GM19025 (cell line): ENCODE results near the gene NEK1.
"Not testable (repeated sequence)": the region's sequence is repeated elsewhere in the genome, so short reads cannot be mapped to it uniquely, and the experiment has no call there.

Source experiments
- ATAC-seq: cut with Tn5 transposase; IDR thresholded peaks from one replicate; pipeline ENCODE4 v1.9.1; 2021; ENCODE audit warnings: mild to moderate bottlenecking, low read depth, moderate library complexity; ENCODE audit not compliant: unreplicated experiment

The NEK1 gene

GRCh38 chr4:169437299-169438047, 174.9 kb downstream of the NEK1 start:
- peak; percentile 87 for ATAC-seq

- no peak for ATAC-seq
Measured at GRCh38 chr4:169436734-169437133, 175.6 kb downstream of the NEK1 start.

GRCh38 chr4:169428376-169428775, 184.0 kb downstream of the NEK1 start:
- no peak for ATAC-seq

GRCh38 chr4:169427727-169428126, 184.7 kb downstream of the NEK1 start:
- not testable (repeated sequence) for ATAC-seq

- ATAC-seq: no peak
Measured at GRCh38 chr4:169420291-169420690, 192.1 kb downstream of the NEK1 start.

GRCh38 chr4:169418846-169419245, 193.5 kb downstream of the NEK1 start:
- no peak for ATAC-seq

GRCh38 chr4:169417629-169418282, 194.6 kb downstream of the NEK1 start:
- no peak for ATAC-seq

GRCh38 chr4:169416997-169417396, 195.4 kb downstream of the NEK1 start:
- no peak for ATAC-seq

GRCh38 chr4:169416461-169416860, 195.9 kb downstream of the NEK1 start:
- ATAC-seq: no peak

- no peak for ATAC-seq
Measured at GRCh38 chr4:169414913-169415312, 197.5 kb downstream of the NEK1 start.

GRCh38 chr4:169412046-169412445, 200.3 kb downstream of the NEK1 start:
- no peak for ATAC-seq

GRCh38 chr4:169410839-169411770, 201.3 kb downstream of the NEK1 start:
- ATAC-seq: peak; percentile 99

- ATAC-seq: no peak
Measured at GRCh38 chr4:169407217-169407845, 205.1 kb downstream of the NEK1 start.

- no peak for ATAC-seq
Measured at GRCh38 chr4:169404960-169405359, 207.4 kb downstream of the NEK1 start.

GRCh38 chr4:169400832-169401231, 211.6 kb downstream of the NEK1 start:
- no peak for ATAC-seq

GRCh38 chr4:169399976-169400767, 212.2 kb downstream of the NEK1 start:
- no peak for ATAC-seq

- no peak for ATAC-seq
Measured at GRCh38 chr4:169398316-169398715, 214.1 kb downstream of the NEK1 start.

GRCh38 chr4:169397762-169398161, 214.6 kb downstream of the NEK1 start:
- ATAC-seq: no peak

- no peak for ATAC-seq
Measured at GRCh38 chr4:169385376-169385775, 227.0 kb downstream of the NEK1 start.

- ATAC-seq: no peak
Measured at GRCh38 chr4:169384779-169385178, 227.6 kb downstream of the NEK1 start.
